ENCODE measurements around the gene KLHL11.
"Not testable (repeated sequence)": the region's sequence is repeated elsewhere in the genome, so short reads cannot be mapped to it uniquely, and the experiment has no call there.

DNA sequence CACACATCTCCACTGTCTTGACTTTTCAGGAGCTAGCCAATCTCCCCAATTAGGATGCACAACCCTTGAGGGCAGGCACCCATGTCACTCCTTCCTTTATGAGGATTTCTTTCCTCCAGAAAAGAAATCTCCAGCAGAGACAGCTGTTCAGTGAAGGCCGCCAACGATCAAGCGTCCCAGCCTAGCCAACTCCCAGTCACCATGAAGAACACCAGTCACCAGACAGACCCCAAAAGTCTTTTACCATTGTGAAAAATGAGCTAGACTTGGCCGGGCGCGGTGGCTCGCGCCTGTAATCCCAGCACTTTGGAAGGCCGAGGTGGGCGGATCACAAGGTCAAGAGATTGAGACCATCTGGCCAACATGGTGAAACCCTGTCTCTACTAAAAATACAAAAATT is 35.3 kb downstream of the KLHL11 start:
- TF ChIP-seq ZC3H10 (CRISPR knock-in tag; IDR thresholded peaks at IDR 0.05); ARNTL (CRISPR knock-in tag; IDR thresholded peaks at IDR 0.05; ENCODE audit: borderline replicate concordance, low read depth); RARB (CRISPR knock-in tag; IDR thresholded peaks at IDR 0.05); ZNF8 (CRISPR knock-in tag; IDR thresholded peaks at IDR 0.05); BACH2 (CRISPR knock-in tag; IDR thresholded peaks at IDR 0.05; ENCODE audit: borderline replicate concordance); ZFP30 (CRISPR knock-in tag; IDR thresholded peaks at IDR 0.05); SNAI2 (CRISPR knock-in tag; IDR thresholded peaks at IDR 0.05); ZFP3 (CRISPR knock-in tag; IDR thresholded peaks at IDR 0.05); TCF4 (CRISPR knock-in tag; IDR thresholded peaks at IDR 0.05; ENCODE audit: borderline replicate concordance); OSR1 (CRISPR knock-in tag; IDR thresholded peaks at IDR 0.05): not testable (repeated sequence)
- TF ChIP-seq, protein P1, sequence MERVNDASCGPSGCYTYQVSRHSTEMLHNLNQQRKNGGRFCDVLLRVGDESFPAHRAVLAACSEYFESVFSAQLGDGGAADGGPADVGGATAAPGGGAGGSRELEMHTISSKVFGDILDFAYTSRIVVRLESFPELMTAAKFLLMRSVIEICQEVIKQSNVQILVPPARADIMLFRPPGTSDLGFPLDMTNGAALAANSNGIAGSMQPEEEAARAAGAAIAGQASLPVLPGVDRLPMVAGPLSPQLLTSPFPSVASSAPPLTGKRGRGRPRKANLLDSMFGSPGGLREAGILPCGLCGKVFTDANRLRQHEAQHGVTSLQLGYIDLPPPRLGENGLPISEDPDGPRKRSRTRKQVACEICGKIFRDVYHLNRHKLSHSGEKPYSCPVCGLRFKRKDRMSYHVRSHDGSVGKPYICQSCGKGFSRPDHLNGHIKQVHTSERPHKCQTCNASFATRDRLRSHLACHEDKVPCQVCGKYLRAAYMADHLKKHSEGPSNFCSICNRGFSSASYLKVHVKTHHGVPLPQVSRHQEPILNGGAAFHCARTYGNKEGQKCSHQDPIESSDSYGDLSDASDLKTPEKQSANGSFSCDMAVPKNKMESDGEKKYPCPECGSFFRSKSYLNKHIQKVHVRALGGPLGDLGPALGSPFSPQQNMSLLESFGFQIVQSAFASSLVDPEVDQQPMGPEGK (CRISPR knock-in tag; IDR thresholded peaks at IDR 0.05; ENCODE audit: borderline replicate concordance): not testable (repeated sequence)
- TF ChIP-seq, protein P2, sequence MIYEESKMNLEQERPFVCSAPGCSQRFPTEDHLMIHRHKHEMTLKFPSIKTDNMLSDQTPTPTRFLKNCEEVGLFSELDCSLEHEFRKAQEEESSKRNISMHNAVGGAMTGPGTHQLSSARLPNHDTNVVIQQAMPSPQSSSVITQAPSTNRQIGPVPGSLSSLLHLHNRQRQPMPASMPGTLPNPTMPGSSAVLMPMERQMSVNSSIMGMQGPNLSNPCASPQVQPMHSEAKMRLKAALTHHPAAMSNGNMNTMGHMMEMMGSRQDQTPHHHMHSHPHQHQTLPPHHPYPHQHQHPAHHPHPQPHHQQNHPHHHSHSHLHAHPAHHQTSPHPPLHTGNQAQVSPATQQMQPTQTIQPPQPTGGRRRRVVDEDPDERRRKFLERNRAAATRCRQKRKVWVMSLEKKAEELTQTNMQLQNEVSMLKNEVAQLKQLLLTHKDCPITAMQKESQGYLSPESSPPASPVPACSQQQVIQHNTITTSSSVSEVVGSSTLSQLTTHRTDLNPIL (CRISPR knock-in tag; IDR thresholded peaks at IDR 0.05; ENCODE audit: low read depth): not testable (repeated sequence)
- TF ChIP-seq, protein P3, sequence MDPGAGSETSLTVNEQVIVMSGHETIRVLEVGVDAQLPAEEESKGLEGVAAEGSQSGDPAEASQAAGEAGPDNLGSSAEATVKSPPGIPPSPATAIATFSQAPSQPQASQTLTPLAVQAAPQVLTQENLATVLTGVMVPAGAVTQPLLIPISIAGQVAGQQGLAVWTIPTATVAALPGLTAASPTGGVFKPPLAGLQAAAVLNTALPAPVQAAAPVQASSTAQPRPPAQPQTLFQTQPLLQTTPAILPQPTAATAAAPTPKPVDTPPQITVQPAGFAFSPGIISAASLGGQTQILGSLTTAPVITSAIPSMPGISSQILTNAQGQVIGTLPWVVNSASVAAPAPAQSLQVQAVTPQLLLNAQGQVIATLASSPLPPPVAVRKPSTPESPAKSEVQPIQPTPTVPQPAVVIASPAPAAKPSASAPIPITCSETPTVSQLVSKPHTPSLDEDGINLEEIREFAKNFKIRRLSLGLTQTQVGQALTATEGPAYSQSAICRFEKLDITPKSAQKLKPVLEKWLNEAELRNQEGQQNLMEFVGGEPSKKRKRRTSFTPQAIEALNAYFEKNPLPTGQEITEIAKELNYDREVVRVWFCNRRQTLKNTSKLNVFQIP (CRISPR knock-in tag; IDR thresholded peaks at IDR 0.05; ENCODE audit: borderline replicate concordance, low read depth): not testable (repeated sequence)
- TF ChIP-seq, protein P4, sequence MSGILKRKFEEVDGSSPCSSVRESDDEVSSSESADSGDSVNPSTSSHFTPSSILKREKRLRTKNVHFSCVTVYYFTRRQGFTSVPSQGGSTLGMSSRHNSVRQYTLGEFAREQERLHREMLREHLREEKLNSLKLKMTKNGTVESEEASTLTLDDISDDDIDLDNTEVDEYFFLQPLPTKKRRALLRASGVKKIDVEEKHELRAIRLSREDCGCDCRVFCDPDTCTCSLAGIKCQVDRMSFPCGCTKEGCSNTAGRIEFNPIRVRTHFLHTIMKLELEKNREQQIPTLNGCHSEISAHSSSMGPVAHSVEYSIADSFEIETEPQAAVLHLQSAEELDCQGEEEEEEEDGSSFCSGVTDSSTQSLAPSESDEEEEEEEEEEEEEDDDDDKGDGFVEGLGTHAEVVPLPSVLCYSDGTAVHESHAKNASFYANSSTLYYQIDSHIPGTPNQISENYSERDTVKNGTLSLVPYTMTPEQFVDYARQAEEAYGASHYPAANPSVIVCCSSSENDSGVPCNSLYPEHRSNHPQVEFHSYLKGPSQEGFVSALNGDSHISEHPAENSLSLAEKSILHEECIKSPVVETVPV (CRISPR knock-in tag; IDR thresholded peaks at IDR 0.05): not testable (repeated sequence)
